Right cardiac atrium (tissue), 5 donors: ENCODE results near the gene SREBF2. TPM values are rescaled to one million over a fixed set of nuclear protein-coding genes. Genes with fewer than 3 reads are reported as not detected.
A peak's percentile ranks its signal among the peaks of the same experiment; 100 is the strongest.

Experiments
- ATAC-seq, 2 donors: fragments of 200-7000 bp; cut with Tn5 transposase; one replicate each; pipeline versions ENCODE4 v1.8.0 to v1.9.1; 2020; ENCODE audit warnings: moderate library complexity in 2 of 2, mild to moderate bottlenecking in 1 of 2
- DNase-seq, 3 donors: peaks; one replicate each; pipeline ENCODE4 v3.0.0-alpha.2; 2020
- H3K27ac ChIP-seq: one replicate; pipeline ENCODE4 v1.5.1; 2013; ENCODE audit warnings: mild to moderate bottlenecking, low read length, control low read depth, moderate library complexity
- H3K27me3 ChIP-seq: one replicate; pipeline ENCODE4 v1.6.1; 2013; ENCODE audit not compliant: control insufficient read depth, insufficient read depth
- H3K4me1 ChIP-seq: one replicate; pipeline ENCODE4 v1.6.1; 2013; ENCODE audit warnings: low read length; ENCODE audit not compliant: control insufficient read depth, insufficient read depth
- H3K4me3 ChIP-seq: one replicate; pipeline ENCODE4 v1.5.1; 2013; ENCODE audit warnings: low read length, control low read depth
- H3K9me3 ChIP-seq: one replicate; pipeline ENCODE4 v1.6.1; 2013; ENCODE audit warnings: low read length; ENCODE audit not compliant: control insufficient read depth
- WGBS: extraction: QIAGEN DNeasy Blood & Tissue Kit; methylation state at CpG from one replicate; pipeline ENCODE4 v1.1.7; 2013; 5-methylcytosine and 5-hydroxymethylcytosine counted together
- intact Hi-C, 4 donors: fragments of 100-400 bp; cut with DNase I; formaldehyde crosslinking; loops; one replicate each; pipeline versions ENCODE4 v1.11.0 to v1.14.0; 2022 to 2023
- long read RNA-seq, 4 donors: library from polyadenylated mRNA; unstranded; transcript quantifications; one replicate each; pipeline ENCODE4 v2.0.0, GENCODE V29; 2020 to 2021
- polyA plus RNA-seq: library from polyadenylated mRNA; stranded (reverse); fragments of 200-250 nt; gene quantifications from one replicate; pipeline ENCODE4 v1.2.3, GENCODE V29; 2013
- total RNA-seq, 4 donors: library from RNA; stranded (reverse); fragmentation: NEBNext Ultra II Directional; extraction: Animal tissue kit (Norgen Biotek cat#: 25700); gene quantifications; one replicate each; pipeline ENCODE4 v1.2.1, GENCODE V29; 2021
- donor health status: healthy with polysubstance abuse.
- donor health status: DM: no; HTN: yes; CAD: no.
- donor health status: DM: no; HTN: no; CAD: no.
- donor health status: DM: no; HTN: yes; CAD: no; lungs with severe emphysema.
- donor health status: DM: yes; HTN: yes; CAD: no.

SREBF2 gene
- total RNA-seq (100 to 1,000 TPM in 2 of 4 donors, 10 to 100 TPM in 2; 77.8 to 119 (median 106) TPM), polyA plus RNA-seq (71.2 TPM)
- long read RNA-seq, donor 1, full-length matches to known transcripts, result 56 of 246 reads
- long read RNA-seq, donor 1, partial matches to known transcripts, result 178 of 246 reads
- long read RNA-seq, donor 1, other reads (novel, unspliced or antisense), result 12 of 246 reads
- long read RNA-seq, donor 2, full-length matches to known transcripts, result 124 of 182 reads
- long read RNA-seq, donor 2, partial matches to known transcripts, result 31 of 182 reads
- long read RNA-seq, donor 2, other reads (novel, unspliced or antisense), result 27 of 182 reads
- long read RNA-seq, donor 3, full-length matches to known transcripts, result 121 of 337 reads
- long read RNA-seq, donor 3, partial matches to known transcripts, result 191 of 337 reads
- long read RNA-seq, donor 3, other reads (novel, unspliced or antisense), result 25 of 337 reads
- long read RNA-seq, donor 4, full-length matches to known transcripts, result 88 of 133 reads
- long read RNA-seq, donor 4, partial matches to known transcripts, result 36 of 133 reads
- long read RNA-seq, donor 4, other reads (novel, unspliced or antisense), result 9 of 133 reads

- Histone ChIP-seq H3K4me3 (peak within 1 kb of the TSS; percentile 86), H3K27me3 (no peaks in the 10 kb centered on the region), H3K4me1 (peaks cover 5% of the 10 kb centered on the region), H3K27ac (peak within 1 kb of the TSS; percentile 83), H3K9me3 (no peaks in the 10 kb centered on the region)
- intact Hi-C loops, result no loop called here
- ATAC-seq, result peak; percentile 98
- DNase-seq, result peak; percentile 100
- WGBS, result under 1% methylated on average over 75 of the region's 75 CpGs
These were observed at the start of gene SREBF2 for GRCh38 chr22:41832553-41833368. Gene SREBF2 (plus strand): TSS chr22:41833105. CDS start chr22:41833271, 166 bp downstream.

GRCh38 chr22:41787331-41787730 lies 45.6 kb upstream of the SREBF2 start:
- H3K27ac ChIP-seq, result no peak overlapping the region
- H3K4me3 ChIP-seq, result no peak overlapping the region
- H3K9me3 ChIP-seq, result no peaks in the 10 kb centered on the region
- no peak for DNase-seq
- H3K4me1 ChIP-seq, result no peaks in the 10 kb centered on the region
- intact Hi-C loops, result no loop called here
- no peak for ATAC-seq
- no peaks in the 10 kb centered on the region for H3K27me3 ChIP-seq
- 87% methylated on average over 2 of the region's 2 CpGs for WGBS

- H3K4me1 ChIP-seq, result no peaks in the 10 kb centered on the region
- no peaks in the 10 kb centered on the region for H3K9me3 ChIP-seq
- H3K4me3 ChIP-seq, result no peak overlapping the region
- H3K27me3 ChIP-seq, result no peaks in the 10 kb centered on the region
- 96% methylated on average over 3 of the region's 3 CpGs for WGBS
- DNase-seq (no peak), ATAC-seq (no peak)
- no peak overlapping the region for H3K27ac ChIP-seq
- intact Hi-C loops, result no loop called here
These were observed 39.0 kb upstream of the SREBF2 start for GRCh38 chr22:41793871-41794270.

GRCh38 chr22:41798736-41799135 lies 34.2 kb upstream of the SREBF2 start:
- WGBS, result 97% methylated on average over 2 of the region's 2 CpGs
- intact Hi-C loops, result no loop called here
- ATAC-seq (no peak), DNase-seq (no peak)
- Histone ChIP-seq H3K4me3 (no peak overlapping the region), H3K9me3 (no peaks in the 10 kb centered on the region), H3K27me3 (no peaks in the 10 kb centered on the region), H3K27ac (no peak overlapping the region), H3K4me1 (peaks cover 8% of the 10 kb centered on the region)

GRCh38 chr22:41799486-41800347 lies 33.2 kb upstream of the SREBF2 start:
- H3K27ac ChIP-seq, result peak overlapping the region; percentile 80
- no peaks in the 10 kb centered on the region for H3K9me3 ChIP-seq
- peaks cover 8% of the 10 kb centered on the region for H3K4me1 ChIP-seq
- DNase-seq, result peak; percentile 41 to 75 (median 70)
- H3K4me3 ChIP-seq, result peak overlapping the region; percentile 82
- no peaks in the 10 kb centered on the region for H3K27me3 ChIP-seq
- 13% methylated on average over 38 of the region's 38 CpGs for WGBS
- peak; percentile 63 to 74 for ATAC-seq
- intact Hi-C loops, result loop anchor here in 1 of 4 donors (10.0 kb wide), 1 partner anchor 55 kb away; no protein-coding TSS in a partner anchor

- peak within 1 kb of the TSS; percentile 82 for H3K4me3 ChIP-seq
- peaks cover 8% of the 10 kb centered on the region for H3K4me1 ChIP-seq
- DNase-seq (peak; percentile 94 to 98 (median 98)), ATAC-seq (peak; percentile 99)
- H3K27me3 ChIP-seq, result no peaks in the 10 kb centered on the region
- peak within 1 kb of the TSS; percentile 80 for H3K27ac ChIP-seq
- WGBS, result under 1% methylated on average over 52 of the region's 52 CpGs
- no peaks in the 10 kb centered on the region for H3K9me3 ChIP-seq
- intact Hi-C loops, result loop anchor here in 1 of 4 donors (10.0 kb wide), 1 partner anchor 56 kb away; no protein-coding TSS in a partner anchor
These were observed 32.4 kb upstream of the SREBF2 start, which contains the start of gene CCDC134 for GRCh38 chr22:41800348-41801146. Gene CCDC134 (plus strand): TSS chr22:41800679. CDS start chr22:41808891, 8,212 bp downstream.

GRCh38 chr22:41801147-41801819 lies 31.6 kb upstream of the SREBF2 start:
- ATAC-seq (no peak), DNase-seq (no peak)
- Histone ChIP-seq H3K27me3 (no peaks in the 10 kb centered on the region), H3K4me1 (peaks cover 8% of the 10 kb centered on the region), H3K9me3 (no peaks in the 10 kb centered on the region), H3K27ac (no peak overlapping the region), H3K4me3 (peak overlapping the region; percentile 82)
- WGBS, result 37% methylated on average over 4 of the region's 4 CpGs
- intact Hi-C loops, result loop anchor here in 1 of 4 donors (10.0 kb wide), 1 partner anchor 56 kb away; no protein-coding TSS in a partner anchor

- WGBS, result 77% methylated on average over 2 of the region's 2 CpGs
- no peaks in the 10 kb centered on the region for H3K27me3 ChIP-seq
- ATAC-seq, result no peak
- H3K4me3 ChIP-seq, result no peak overlapping the region
- no peak for DNase-seq
- peaks cover 8% of the 10 kb centered on the region for H3K4me1 ChIP-seq
- H3K27ac ChIP-seq, result no peak overlapping the region
- H3K9me3 ChIP-seq, result no peaks in the 10 kb centered on the region
- intact Hi-C loops, result loop anchor here in 1 of 4 donors (10.0 kb wide), 1 partner anchor 57 kb away; no protein-coding TSS in a partner anchor
These were observed 31.0 kb upstream of the SREBF2 start for GRCh38 chr22:41801886-41802285.

GRCh38 chr22:41805639-41806038 lies 27.3 kb upstream of the SREBF2 start:
- H3K9me3 ChIP-seq, result no peaks in the 10 kb centered on the region
- H3K27me3 ChIP-seq, result no peaks in the 10 kb centered on the region
- no peak overlapping the region for H3K4me3 ChIP-seq
- peaks cover 4% of the 10 kb centered on the region for H3K4me1 ChIP-seq
- H3K27ac ChIP-seq, result no peak overlapping the region
- intact Hi-C loops, result loop anchor here in 1 of 4 donors (10.0 kb wide), 1 partner anchor 61 kb away; no protein-coding TSS in a partner anchor
- no peak for ATAC-seq
- no peak for DNase-seq
